ENCODE measurements around the gene COL11A2.
A peak's percentile ranks its signal among the peaks of the same experiment; 100 is the strongest.
"Not testable (repeated sequence)": the region's sequence is repeated elsewhere in the genome, so short reads cannot be mapped to it uniquely, and the experiment has no call there.

COL11A2 gene

DNA sequence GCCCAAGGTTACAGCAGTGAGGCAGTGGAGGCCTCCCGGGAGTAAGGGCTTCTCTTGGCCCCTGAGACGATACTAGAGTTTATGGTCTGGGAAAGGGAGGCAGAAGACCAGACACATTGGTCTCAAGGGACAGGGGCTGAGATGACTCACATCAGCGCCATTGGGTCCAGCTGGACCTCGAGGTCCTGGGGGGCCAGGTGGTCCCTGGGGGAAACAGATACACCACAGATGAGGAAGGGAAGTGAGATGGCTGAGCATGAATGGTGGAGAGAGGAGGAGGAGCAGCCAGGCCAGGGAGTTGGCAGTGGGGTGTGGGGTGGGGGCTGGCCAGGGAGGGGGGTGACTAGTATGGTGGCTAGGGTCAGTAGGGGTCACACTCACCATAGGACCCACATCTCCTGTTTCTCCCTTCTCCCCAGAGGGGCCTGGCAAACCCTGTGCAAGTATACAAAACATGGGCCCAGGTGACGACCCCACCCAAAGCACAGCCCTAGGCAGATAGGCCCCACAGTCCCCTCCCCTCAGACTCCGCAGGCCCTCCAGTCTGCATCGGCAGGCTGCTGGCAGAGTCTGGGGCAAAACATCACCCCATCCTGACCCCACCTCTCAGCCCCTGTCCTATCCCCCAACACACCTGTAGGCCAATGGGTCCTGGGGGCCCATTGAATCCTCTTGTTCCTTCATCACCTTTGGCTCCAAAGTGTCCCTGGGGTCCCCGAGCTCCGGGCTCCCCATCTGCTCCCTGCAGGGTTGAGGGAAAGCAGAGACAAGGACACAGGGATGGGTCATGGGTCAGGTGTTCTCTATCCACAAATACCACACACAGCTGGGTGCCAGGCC is 21.9 kb downstream of the COL11A2 start:
- DNase-seq: no peak

DNA sequence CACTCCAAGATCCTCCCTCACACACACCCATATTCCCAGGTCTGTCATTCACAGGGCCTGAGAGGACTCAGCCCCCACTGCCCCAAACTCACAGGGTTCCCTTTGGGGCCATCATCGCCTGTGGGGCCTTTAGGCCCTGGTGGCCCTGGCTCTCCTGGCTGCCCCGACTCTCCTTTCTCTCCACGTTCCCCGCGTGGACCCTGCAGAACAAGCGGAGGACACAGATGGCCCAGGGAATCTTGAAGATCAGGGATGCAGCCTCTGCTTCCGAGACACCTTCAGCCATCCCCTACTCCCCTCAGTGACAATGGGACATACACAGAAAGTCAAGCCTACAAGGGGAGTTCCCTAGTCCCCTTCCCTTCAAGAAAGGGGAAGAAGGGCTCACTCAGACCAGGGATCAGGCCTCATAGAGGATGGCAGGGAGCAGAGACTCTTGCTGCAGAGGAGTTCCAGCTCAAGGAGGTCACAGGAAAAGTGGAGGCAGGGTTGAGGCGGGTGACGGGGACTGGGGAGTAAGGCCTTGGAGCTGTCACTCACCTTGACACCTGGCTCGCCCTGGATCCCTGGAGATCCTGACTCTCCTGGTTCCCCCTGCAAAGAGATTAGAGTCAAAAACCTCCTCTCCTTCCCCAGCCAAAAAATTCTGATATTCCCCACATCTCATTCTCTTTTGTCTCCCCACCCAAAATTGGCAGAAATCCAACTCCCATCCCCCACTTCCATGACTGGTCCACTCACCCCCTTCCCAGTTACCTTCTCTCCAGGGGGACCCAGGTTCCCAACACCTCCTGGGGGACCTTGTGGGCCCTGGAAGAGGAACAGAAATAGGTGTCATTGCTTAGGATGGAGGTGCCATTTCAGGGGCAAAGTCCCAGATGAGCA is 22.7 kb downstream of the COL11A2 start:
- DNase-seq: no peak

DNA sequence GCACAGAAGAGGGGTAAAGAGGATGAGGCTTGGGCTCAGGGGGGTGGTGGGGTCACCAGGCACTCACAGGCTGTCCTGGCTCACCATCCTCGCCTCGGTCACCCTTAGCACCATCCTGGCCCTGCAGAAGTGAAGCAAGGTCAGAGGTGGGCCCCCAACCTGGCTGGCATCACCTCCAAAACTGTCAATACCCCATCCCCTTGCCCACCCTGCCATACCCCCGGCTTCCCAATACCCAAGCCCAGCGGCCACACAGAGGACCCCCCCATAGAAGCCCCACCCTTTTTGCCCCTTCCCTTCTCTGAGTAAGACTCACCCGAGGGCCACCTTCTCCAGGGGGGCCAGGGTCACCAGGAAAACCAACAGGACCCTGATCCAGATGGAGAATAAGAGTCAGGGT is 23.6 kb downstream of the COL11A2 start:
- no peak for DNase-seq

DNA sequence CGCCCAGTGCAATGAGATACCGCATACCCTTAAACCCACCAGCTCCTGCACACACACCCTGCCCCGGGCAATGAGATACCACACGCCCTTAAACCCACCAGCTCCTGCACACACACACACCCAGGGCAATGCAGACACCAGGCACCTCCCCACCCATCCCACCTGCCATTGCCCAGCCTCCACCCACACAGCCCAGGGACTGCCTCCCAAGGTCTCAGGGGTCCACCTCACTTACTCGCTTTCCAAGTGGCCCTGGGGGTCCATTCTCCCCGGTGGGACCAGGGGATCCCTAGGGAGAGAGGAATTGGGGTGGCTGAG is 24.0 kb downstream of the COL11A2 start:
- DNase-seq: no peak

DNA sequence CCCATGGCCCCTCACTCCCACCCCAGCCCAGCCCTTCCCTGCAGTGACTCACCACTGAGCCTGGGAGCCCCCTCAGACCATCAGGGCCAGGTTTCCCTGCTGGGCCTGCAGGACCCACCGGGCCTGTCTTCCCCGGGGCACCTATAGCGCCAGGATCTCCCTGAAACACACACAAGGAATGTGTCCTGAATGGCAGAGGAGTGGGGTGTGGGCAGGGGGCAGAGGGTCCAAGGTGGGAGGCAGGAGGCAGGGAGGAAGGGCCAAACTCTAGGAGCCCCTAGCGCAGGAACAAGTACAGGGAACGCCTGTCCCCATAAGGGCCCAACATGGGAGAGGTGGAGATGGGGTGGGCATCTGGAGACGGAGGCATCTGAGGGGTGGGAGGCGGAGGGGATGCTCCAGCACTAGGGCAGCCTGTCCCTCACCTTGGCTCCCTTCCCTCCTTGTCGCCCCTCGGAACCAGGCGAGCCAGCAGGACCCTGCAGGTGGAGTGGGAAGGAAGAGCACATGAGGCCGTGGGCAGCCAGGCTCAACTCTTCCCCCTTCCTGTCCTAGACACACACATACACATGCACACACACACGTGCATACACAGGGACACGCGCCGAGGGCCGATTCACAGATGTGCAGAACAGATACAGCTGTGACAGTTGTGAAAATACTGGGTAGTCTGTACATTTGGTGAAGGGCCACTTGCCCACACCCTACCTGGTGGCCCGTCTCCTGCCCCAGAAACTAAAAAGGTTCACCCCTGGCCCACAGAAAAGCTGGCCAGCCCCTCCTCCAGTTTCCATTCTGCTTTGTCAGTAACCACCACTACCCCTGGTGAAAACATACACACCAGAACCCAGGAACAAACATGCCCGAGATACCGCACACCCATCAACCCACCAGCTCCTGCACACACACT is 24.6 kb downstream of the COL11A2 start:
- DNase-seq: no peak

DNA sequence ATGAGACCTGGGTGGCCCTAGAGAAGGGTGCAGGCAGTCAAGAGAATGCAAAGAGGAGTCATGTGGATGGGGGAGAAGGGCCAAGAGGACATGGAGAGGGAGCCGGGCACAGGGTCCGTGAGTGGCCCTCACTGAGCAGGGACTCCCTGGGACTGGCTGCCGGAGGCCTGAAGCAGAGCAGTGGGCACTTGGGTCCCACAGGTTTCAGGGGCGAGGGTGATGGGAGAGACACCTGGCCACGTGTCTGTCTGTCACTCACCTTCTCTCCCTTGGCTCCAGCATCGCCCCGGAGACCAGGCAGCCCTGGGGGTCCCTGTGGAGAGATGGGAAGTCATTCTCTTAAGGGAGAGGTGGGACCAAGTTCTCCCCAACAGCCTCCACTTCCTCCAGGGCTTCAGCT is 25.5 kb downstream of the COL11A2 start:
- no peak for DNase-seq

DNA sequence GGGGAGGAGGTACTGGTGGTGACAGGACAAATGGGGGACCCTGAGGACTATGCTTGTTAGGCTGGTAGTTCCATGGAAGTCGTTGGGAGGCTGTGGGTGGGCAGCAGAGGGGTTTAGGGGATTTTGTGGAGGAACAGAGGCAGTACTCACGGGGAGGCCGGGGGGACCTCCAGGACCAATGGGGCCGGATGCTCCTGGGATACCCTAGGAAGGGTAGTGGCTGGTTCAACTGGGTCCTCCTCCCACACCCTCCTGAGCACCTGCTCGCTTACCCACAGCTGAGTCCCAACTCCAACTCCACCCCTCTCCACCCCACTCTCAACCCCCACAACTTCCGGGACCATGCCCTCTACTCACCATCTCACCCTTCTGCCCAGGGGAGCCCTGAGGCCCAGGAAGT is 25.9 kb downstream of the COL11A2 start:
- DNase-seq: no peak

DNA sequence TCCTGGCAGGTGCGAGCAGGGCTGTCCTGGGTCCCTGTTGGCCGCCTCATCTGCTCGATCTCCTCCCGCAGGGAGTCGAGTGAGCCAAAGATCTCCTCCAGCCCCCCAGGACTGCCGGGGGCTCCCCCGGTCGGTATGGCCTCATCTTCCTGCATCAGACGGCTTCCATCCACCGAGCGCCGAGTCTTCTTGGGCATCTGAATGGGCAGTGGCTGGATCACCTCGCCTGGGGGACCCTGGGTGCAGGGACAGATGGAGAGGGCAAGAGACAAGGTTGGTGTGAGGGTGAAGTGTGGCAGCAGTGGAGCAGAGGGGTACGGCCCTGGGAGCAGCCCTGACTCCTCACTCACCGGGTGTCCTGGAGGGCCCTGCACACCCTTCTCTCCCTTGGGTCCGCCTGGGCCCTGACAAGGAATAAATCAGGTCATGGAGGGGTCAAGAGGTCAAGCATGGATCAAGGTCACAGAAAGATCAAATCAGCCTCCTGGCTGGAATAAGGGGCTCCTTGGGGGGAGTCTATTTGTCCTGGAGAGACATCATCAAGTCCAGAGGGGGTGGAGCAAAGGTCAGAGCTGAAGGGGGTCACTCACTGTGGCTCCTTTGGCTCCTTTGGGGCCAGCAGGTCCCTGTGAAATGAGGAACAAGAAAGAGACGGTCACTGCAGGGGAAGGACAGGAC is 26.5 kb downstream of the COL11A2 start:
- no peak for DNase-seq

DNA sequence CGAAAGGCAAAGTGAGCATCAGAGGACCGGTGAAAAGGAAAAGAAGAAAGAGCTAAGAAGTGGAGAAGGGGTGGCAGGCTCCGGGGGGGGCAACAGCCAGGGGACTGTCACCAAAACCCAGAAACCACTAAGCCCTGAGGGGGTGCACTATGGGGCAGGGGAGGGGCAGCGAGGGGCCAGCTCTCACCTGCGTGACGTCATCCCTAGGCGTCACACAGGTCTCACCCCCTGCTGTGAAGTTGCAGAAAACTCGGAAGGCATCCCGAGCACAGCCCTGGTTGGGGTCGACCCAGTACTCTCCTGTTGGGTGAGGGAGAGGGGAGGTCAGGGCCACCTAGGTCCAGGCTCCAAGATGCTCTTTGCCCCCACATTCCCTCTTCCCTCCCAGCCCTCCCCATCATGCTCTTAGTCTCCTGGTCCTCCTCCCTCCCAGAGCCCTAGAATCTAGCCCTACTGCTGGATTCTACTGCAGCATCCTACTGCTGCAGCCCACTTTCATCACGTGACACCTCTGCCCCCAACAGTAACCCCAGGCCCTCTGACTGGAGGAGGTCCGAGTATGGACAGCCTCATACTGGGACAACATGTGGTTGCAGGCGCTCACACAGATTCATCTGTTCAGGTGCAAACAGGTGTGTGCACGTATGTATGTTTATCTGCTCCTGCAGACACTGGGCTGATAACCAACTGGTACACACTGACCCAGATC is 27.4 kb downstream of the COL11A2 start:
- DNase-seq: no peak

DNA sequence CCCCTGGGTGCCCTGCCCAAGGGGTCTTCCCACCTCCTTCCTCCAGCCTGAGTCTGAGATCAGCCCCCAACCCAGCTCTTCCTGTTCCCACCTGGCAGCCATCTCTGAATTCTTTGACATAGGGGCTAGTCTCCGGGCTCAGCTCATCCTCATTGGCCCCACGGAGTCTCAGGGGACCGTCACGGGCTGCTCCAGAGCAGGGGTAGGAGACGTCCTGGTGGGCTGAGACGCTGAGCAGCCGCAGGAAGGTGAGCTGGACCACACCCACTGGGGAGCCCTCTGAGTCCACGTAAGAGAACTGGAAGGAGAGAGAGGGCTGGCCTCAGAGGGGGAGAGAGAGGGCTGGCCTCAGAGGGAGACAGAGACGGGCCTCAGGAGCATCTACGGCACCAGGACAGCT is 28.1 kb downstream of the COL11A2 start:
- DNase-seq: no peak

DNA sequence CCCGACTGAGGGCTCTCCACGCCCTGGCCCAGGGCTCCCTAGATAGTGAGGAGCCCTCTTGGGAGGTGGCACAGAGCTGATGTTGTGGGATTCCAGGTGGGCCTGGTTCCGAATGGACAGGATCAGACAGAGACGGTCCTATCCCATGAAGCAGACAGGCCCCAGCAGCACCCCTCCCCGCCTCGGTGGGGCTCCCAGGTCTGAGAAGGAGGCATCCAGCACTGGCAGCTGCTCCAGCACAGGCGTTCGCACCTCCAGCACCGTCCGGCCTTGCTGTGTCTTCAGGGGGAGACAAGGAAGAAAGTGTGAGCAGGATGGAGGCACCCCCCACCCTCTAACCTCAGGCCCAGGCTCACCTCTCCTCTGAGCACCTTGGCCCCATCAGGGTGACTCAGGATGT is 28.7 kb downstream of the COL11A2 start:
- no peak for DNase-seq

DNA sequence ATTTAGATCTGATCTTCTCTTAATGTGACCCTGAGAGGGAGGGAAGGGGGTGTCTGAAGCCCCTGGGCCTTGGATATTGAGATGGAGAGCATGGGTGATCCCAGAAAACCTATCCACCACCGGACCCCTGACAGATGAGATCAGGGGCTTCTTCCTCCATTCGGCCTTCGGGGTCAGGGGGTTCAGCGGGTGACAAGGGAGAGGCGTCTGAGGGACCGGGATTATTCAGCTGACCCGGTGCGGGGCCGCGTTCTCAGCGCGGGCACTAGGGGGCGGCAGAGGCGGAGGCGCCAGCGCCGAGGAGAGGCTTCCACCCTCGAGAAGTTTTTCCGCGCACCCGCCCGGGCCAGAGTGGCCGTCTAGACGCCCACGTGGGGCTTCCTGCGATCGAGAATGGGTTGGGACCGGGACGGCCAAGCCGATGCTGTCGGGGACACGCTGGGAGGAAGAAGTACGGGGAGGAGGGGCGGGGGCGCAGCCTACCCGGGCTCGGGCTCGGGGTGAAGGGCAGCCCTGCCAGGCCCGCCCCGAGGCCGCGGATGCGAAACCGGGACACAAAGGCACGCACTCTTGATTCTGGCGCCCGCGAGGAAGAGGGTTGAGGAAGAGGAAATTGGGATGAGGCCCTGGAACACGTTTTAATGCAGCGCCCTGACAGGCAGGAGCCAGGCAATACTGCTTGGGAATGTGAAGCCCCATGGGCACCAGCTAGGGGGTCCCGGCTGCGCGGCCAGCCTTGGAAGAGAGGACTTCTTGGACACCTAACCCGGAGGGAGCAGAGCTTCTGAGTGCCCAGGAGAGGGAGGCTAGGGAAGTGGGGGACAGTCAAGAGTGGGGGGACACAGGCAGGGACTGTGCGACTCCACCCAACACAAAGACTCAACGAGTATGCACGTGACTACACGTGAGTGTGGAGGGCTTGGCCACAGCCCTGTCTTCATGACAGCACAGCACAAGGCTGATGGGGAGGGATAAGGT is 30.6 kb downstream of the COL11A2 start:
- peak; percentile 8 for DNase-seq

DNA sequence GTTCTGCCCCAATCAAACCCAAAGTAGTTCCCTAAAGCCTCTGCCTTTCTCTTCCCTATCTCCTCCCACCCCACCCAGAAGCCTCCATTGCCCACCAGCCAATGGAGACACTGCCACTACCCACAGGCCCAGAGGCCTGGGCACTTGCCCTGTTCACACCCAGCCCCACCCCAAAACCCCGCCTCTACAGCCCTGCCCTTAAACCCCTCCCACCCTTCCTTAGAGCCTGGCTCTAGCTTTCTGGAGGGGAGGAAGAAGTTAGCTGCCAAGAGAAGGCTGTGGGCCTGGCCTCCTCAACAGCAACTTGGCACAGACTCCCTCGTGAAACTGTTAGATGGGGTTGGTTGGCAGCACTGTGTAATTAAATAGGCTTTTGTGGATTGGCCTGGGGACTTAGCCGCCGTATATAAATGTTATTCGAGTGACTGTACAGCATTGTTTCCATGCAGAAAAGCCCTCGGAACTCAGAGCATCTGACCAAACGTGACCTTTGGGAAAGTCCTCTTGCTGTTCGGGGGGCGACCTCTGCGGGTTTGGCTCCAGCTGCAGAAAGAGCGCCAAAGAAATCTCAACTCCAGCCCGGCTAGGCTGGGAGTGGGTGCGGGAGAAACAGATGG is 31.4 kb downstream of the COL11A2 start:
- no peak for DNase-seq

DNA sequence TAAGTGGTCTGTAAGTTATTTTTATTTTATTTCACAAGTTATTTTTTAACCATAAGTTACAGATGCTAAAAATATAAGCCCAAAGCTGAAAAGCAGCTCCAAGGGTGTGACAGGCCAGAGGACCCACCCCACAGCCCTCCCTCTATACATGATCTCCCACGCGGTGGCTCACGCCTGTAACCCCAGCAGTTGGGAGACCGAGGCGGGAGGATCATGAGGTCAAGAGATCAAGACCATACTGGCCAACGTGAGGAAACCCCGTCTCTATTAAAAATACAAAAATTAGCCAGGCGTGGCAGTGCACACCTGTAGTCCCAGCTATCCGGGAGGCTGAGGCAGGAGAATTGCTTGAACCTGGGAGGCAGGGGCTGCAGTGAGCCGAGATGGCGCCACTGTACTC is 32.2 kb downstream of the COL11A2 start:
- no peak for DNase-seq

DNA sequence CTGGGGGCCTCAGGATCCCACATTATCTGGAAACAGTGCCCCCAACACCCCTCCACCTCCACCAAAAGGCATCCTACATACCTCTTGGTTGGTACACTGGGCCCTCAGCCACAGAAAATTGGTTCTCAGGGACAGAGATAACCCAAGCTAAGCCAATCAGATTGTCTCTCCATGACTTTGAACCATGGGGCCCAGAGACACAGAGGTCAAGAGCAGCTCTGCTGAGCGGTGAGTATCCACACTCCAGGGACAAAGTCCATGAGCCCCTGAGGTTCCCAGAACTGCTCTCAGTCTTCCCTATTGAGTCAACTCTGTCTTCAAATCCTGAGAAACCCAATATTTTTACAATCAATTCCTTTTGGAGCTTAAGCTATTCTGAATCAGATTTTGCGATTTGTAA is 35.3 kb downstream of the COL11A2 start:
- DNase-seq: no peak

DNA sequence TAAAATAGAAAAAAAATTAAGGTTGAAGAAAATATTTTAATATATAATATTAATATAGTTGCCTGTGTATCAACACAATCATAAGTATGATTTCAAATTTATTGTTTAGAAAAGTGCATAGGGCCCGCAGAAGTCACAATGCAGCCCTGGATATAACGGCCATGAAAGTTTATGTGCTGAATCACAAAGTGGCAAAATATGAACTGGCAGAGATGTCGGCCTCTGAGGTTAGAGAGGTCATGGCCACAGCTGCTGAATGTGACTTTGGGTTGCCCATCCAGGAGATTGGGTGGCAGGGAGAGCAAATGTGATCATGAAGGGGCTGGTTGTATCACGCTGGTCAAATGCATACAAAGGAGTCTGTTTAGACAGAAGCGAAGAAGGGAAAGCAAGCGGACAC is 35.7 kb downstream of the COL11A2 start:
- no peak for DNase-seq

DNA sequence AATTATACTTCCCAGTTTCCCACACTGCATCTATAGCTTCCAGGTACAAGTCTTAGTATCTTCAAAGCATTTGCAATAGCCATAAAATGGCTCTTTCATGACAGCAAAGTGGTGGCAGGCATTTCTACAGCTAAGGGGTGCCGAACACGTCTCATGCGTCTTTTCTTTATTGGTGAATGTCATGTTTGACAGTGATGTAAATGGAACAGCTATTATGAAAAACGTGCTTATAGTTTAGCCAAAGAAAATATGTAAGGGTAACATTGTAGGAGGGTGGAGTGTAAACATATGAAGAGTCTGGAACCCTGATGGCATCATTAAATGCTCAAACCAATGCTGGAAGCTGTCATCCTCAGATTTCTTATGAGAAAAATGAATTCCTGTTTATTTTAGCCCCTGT is 37.9 kb downstream of the COL11A2 start:
- DNase-seq: no peak

DNA sequence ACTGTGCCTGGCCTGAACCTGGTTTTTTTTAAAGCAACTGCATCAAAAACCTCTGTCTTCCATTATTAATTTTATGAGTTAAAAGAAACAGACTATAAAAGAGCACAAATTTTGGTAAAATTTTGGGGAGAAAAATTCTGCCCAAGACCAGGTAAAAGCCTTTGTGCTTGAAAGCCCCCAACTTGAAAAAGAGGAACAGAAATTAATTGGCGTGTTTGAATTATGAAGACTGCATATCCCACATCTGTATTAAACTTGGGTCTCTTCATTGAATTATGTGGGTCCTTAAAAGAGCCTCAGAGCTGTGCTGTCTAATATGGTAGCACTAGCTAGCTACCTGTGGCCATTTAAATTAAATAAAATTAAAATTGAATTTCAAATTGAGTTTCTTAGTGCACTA is 41.2 kb downstream of the COL11A2 start:
- no peak for DNase-seq

DNA sequence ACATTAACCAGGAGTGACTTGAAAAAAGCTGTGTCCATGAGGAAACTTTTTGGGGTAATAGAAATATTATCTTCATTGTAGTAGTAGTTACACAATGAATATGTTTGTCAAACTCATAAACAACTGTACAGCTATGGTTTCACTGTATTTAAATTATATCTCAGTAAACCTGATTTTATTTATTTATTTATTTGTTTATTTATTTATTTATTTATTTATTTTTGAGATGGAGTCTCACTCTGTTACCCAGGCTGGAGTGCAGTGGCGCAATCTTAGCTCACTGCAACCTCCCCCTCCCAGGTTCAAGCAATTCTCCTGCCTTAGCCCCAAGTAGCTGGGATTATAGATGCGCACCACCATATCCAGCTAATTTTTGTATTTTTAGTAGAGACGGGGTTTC is 41.7 kb downstream of the COL11A2 start:
- DNase-seq: not testable (repeated sequence)

Measured in DMS 273 treated with DMSO at 0.1 percent for 48 hours (cell line).